Activated CD4-positive, CD25-positive, alpha-beta regulatory T cell (primary cell): Measurements from ENCODE around the gene PSMC4.
A peak's percentile ranks its signal among the peaks of the same experiment; 100 is the strongest.

Experiments used
- DNase-seq, 4 experiments: peaks; one replicate each; lab custom pipeline; 2025; lab: John Stamatoyannopoulos, UW

PSMC4 gene

DNA sequence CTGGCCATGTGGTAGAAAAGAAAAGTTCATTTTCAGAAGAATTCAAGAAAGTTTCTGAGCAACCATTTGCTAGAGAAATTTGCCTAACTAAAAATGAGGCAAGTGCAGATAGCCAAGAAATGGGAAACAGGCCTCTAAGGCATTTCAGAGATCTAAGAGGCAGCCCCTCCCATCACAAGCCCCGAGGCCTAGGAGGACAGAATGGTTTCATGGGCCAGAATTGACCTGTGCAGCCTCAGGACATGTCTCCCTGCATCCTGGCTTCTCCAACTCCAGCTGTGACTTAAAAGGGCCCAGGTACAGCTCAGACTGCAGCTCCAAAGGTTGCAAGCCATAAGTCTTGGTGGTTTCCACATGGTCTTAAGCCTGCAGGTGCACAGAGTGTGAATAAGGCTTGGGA lies 22.6 kb downstream of the PSMC4 start:
- no peak for DNase-seq

DNA sequence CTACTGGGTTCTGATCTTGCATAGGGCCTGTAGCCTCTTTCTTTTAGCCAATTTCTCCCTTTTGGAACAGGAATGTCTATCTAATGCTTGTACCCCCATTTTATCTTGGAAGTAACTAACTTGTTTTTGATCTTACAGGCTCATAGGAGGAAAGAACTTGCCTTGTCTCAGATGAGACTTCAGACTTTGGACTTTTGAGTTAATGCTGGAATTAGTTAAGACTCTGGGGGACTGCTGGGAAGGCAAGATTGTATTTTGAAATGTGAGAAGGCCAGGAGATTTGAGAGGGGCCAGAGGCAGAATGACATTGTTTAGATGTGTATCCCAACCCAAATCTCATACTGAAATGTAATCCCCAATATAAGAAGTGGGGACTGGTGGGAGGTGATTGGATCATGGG lies 23.4 kb downstream of the PSMC4 start:
- DNase-seq: no peak

DNA sequence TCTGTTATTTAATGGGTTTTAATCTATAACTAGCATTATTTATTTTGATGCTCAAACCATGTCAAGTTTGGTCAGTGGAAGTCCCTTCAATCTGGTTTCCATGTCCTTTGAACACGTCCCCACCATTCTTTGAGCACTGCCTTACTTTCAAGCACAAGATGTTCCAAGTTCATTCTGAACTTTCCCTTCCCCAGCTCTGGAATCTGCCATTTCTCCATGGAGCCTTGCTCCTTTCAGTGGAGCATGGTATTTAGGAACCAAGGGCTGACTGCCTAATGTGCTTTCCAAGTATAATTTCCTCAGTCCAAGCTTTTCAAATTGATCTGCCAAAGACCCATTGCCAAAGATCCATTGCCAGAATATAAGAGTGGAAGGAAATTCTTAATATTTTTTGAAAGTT lies 24.8 kb downstream of the PSMC4 start:
- DNase-seq: no peak

DNA sequence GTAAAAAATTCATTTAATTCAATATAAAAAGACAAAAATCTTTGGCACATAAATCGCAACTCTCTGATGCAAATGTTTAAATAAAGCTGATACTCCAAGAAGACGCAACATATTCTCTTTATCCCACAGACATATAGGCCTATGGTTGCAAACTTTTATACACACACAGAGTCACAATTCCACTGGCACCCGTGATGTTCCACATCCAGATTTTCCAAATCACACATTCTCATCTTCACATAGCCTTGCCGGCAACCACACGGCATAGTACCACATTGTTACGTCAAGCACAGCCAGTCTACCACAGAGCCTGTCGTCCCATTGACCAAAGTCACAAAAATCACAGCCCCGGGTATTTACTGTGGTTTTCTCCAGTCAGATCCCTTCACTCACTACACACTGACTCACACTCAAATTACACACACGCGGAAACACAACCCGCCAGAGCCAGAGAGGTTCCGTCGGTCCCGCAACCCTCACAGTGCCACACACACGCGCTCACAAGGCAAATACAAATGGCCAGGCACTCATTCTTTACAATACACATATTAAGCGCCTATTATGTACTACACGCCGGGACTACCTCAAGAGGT lies 25.3 kb downstream of the PSMC4 start:
- no peak for DNase-seq

DNA sequence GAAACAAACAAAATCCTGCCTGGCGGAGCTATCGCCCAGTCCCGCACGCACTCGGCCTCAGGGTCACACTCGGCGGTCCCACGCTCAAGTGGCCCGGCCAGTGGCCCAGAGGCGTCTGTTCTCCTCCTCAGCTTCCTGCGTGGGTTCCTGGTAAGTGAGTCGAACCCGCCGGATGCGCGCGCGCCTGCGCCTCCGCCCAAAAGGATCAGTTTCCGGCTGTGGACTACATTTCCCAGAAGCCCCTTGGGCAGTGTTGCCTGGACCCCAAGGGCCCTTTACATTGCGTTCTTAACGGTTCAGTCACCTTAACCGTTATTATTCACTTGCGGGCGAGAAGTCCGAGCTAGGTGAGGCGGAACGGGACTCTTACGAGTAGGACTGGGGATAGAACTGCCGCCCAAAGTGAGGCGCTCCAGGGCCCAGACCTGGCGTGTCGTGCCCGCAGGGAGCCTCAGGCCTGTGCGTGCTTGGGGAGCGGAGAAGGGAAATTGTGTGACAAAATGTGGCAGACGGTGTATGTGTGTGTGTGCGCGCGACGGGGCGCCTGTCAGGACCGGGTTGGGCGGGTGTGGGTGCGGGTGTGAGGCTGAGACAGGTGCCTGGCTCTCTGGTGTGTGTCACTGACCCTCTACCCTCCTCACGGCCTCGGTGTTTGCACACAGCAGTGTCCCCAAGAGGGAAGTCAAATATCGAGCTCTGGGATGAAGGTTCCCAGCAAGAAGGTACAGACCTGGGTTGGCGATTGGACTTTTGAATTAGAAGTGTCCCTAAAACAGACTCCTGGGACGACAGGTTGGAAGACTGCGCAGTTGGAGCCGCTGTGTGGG lies 26.1 kb downstream of the PSMC4 start, which contains the start of gene ZNF546:
Gene ZNF546, plus strand, starts transcription at position 250 of the 827 bp plus-strand sequence. CDS start 1,267 bp downstream, outside the sequence.
- DNase-seq: peak; percentile 75 to 82 (median 82)

DNA sequence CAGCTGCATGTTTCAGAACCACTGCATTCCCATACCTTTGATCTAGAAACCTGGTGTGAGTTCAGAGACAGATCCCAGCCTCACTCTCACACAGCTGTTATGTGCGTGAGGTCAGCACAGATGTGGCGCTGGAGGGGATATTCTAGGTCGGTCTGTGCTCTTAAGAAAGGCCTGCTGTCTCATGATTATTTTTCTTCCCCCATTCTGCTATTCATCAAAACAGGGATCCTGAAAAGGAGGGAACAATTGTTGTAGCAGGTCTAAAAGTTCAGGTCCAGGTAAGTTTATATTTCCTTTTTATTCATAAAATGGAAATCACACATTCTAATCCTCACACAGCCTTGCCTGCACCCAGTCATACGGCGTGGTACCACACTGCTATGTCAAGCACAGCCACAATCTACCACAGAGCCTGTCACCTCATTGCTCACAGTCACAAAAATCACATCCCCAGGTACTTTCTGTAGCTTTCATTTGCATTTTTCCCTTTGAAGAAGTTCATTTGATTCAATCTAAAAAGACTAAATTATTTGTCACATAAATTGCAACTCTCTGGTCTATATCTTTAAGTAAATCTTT lies 26.8 kb downstream of the PSMC4 start:
- DNase-seq: no peak

DNA sequence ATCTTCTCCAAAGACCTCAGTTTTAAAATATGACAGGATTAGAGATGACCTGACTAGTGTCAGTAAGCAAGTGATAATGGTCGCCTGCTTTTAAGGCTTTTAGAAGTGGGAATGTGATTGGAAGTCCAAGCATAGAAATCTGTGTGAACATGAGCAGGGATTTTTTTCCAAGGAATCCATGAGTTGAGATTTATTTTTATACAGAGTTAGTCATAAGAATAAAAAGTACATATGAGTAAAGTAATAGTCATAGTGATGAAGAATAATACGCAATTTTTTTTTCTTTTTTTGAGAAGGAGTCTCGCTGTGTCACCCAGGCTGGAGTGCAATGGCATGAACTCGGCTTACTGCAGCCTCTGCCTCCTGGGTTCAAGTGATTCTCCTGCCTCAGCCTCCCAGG lies 27.5 kb downstream of the PSMC4 start:
- DNase-seq: no peak

DNA sequence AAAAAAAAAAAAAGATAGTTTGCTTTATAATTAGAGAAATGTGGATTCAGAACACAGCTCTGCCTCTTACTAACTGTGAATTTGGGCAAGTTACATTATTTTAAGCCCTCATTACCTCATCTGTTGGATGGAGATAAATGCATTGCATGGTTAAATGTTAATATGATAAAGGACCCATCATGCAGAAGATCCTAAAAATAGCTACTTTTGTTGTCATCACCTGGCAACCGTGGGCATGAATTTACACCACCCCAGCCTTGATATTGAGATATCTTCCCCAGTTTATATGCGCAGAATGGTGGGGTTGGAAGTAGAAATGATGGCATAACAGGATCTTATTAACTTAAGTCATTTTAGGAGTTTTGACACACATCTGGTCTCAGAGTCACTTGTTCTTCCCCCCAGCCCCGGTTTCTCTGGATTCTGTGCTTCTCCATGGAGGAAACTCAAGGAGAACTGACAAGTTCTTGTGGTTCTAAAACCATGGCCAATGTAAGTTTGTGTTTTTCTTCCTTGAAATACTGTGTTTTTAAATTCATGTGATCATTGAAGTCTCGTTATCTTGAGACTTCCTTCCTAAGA lies 34.8 kb downstream of the PSMC4 start:
- no peak for DNase-seq

DNA sequence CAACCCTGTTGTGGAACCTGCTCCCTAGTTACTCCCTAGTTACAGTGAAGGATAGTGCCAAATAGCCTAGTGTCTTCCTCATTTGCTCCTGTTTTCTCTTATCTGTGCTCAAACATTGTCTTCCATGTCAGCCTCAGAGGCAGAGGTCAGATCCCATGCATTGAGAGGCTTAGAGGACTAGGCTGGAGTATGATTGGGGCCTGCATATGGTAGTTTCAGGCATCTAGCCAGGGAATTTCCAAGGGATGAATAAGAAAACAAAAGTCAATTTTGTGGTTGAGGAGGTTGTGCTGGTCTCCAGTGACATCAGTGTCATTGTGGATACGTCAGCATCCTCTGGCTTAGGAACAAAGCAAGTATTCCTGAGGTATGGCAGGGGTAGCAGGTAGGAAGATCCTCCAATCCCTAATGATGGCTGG lies 35.3 kb downstream of the PSMC4 start:
- no peak for DNase-seq

DNA sequence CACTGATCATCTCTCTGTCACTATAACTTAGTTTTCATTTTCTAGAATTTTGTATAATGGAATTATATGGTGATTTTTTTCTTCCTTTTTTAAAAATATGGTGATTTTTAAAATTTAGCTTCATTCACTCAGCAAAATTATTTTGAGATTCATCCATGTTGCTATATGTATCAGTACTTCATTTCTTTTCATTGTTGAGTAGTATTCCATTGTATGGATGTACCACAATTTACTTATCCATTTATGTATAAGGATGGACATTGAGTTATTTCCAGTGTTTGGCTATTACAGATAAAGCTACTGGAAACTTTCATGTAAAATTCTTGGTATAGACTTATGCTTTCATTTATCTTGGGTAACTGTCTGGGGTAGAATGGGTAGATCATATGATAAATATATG lies 38.7 kb downstream of the PSMC4 start:
- DNase-seq: no peak

DNA sequence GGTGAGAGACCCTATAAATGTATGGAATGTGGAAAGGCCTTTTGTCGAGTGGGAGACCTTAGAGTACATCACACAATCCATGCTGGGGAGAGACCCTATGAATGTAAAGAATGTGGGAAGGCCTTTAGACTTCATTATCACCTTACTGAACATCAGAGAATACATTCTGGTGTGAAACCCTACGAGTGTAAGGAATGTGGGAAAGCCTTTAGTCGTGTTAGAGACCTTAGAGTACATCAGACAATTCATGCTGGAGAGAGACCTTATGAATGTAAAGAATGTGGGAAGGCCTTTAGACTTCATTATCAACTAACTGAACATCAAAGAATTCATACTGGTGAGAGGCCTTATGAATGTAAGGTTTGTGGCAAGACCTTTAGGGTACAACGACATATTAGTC lies 43.0 kb downstream of the PSMC4 start:
- DNase-seq: no peak

DNA sequence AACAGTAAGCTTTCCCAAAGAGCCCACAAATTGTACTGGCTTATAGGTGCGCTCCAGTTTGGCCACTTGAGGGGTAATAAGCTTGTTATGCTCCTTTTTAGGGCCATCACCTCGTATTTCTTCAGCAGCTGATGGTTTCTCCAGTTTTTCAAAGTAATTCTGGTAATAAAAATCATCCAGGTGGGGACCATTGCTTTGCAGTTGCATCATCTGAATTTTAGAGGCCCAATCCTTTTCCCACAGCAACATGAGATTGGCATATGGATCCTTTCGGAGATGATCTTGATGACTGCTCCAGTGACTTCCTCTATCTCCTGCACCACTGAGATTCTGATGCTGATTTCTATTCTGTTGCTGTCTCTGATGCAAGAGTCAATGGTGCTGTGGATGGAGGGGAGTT lies 53.0 kb downstream of the PSMC4 start:
- no peak for DNase-seq

DNA sequence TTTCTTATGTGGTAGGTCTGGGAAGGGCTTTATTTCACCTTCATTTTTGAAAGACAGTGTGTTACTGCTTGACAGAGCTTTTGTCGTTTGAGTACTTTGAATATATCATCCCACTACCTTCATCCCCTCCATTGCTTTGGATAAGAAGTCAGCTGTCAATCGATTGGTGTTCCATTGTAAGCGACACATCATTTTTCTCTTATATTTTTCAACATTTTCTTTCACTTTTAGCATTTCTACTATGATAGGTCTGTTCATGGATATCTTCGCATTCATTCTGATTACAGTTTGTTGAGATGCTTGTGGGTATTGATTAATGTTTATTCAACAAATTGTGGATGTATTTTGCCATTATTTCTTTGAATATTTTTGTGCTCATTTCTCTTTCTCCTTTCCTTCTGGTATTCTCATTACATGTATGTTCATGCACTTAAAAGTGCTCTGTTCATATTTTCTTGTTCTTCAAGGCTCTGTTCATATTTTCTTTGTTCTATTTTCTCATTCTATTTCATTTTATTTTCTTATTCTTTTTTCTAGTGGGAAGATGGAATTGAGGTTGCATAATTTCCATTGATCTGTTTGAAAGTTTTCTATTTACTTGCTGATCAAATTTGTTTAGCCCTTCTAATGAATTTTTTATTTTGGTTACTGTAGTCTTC lies 55.1 kb downstream of the PSMC4 start:
- no peak for DNase-seq

DNA sequence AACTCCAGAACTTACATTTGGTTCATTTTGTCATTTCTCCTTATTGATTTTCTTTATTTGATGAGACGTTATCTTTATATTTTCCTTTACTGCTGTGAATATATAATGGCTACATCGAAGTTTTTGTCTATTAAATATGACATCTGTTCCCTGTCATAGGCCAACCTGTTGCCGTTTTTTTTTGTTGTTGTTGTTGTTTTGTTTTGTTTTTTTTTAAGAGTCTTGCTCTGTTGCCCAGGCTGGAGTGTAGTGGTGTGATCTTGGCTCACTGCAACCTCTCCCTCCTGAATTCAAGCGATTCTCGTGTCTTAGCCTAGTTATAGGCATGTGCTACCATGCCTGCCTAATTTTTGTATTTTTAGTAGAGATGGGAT lies 55.6 kb downstream of the PSMC4 start:
- no peak for DNase-seq
